ENCODE measurements around the gene ARMC8. TPM values are rescaled to one million over a fixed set of nuclear protein-coding genes. Genes with fewer than 3 reads are reported as not detected.

ARMC8 gene
- total RNA-seq, 1 experiment from 2014 or later: 52.6 TPM

GRCh38 chr3:138222942-138223287 is 35.8 kb downstream of the ARMC8 start:
- no peak overlapping the region for H3K4me3 Mint-ChIP-seq (ENCODE audit: unreplicated experiment)
- no peaks in the 10 kb centered on the region for H3K36me3 ChIP-seq (ENCODE audit: control insufficient read depth, insufficient read depth, low read length)
- H3K36me3 Mint-ChIP-seq (ENCODE audit: insufficient read depth, unreplicated experiment): peaks cover 41% of the 10 kb centered on the region
- no peaks in the 10 kb centered on the region for H3K9me3 Mint-ChIP-seq (ENCODE audit: unreplicated experiment)
- POLR2A ChIA-PET: interaction anchor here (0.6 kb wide), 1 partner anchor 29 kb away, joined by 5 read pairs; no protein-coding TSS in a partner anchor
- no peaks in the 10 kb centered on the region for H3K27me3 Mint-ChIP-seq (ENCODE audit: insufficient read depth, unreplicated experiment)
- TF ChIP-seq CTCF (IDR thresholded peaks at IDR 0.05; ENCODE audit: insufficient read depth in 1 of 2, low read depth in 1 of 2, low read length in 1 of 2, severe bottlenecking in 1 of 2, unreplicated experiment in 1 of 2): no peak
- intact Hi-C loops (cut with micrococcal nuclease; ENCODE audit: unreplicated experiment): no loop called here
- CTCF ChIA-PET: no interaction called here
- H3K4me1 ChIP-seq: peaks cover 6% of the 10 kb centered on the region; the same call in 1 of the 2 replicates
- no peak overlapping the region for H3K27ac Mint-ChIP-seq (ENCODE audit: unreplicated experiment)
- H3K9me3 ChIP-seq: no peaks in the 10 kb centered on the region
- no peak overlapping the region for H3K4me3 ChIP-seq (ENCODE audit: low read depth, low read length)
- no peak for DNase-seq
- no peaks in the 10 kb centered on the region for H3K27me3 ChIP-seq (replicated peaks; ENCODE audit: control insufficient read depth, insufficient read depth, low read length)
- peaks cover 12% of the 10 kb centered on the region for H3K4me1 Mint-ChIP-seq (ENCODE audit: low read depth, unreplicated experiment)
- no TSS peak for BruUV-seq (replicated peaks)

- intact Hi-C loops (cut with micrococcal nuclease; ENCODE audit: unreplicated experiment): no loop called here
- Mint-ChIP-seq H3K9me3 (ENCODE audit: unreplicated experiment) (no peaks in the 10 kb centered on the region), H3K4me3 (ENCODE audit: unreplicated experiment) (no peak overlapping the region), H3K27me3 (ENCODE audit: insufficient read depth, unreplicated experiment) (no peaks in the 10 kb centered on the region), H3K27ac (ENCODE audit: unreplicated experiment) (no peak overlapping the region), H3K4me1 (ENCODE audit: low read depth, unreplicated experiment) (no peaks in the 10 kb centered on the region), H3K36me3 (ENCODE audit: insufficient read depth, unreplicated experiment) (peaks cover 52% of the 10 kb centered on the region)
- no peak for TF ChIP-seq CTCF (IDR thresholded peaks at IDR 0.05; ENCODE audit: insufficient read depth in 1 of 2, low read depth in 1 of 2, low read length in 1 of 2, severe bottlenecking in 1 of 2, unreplicated experiment in 1 of 2)
- ChIA-PET CTCF (no interaction called here), POLR2A (no interaction called here)
- no peak for DNase-seq
- Histone ChIP-seq H3K9me3 (no peaks in the 10 kb centered on the region), H3K4me3 (ENCODE audit: low read depth, low read length) (no peak overlapping the region), H3K4me1 (no peaks in the 10 kb centered on the region), H3K36me3 (ENCODE audit: control insufficient read depth, insufficient read depth, low read length) (no peaks in the 10 kb centered on the region), H3K27me3 (replicated peaks; ENCODE audit: control insufficient read depth, insufficient read depth, low read length) (no peaks in the 10 kb centered on the region)
- no TSS peak for BruUV-seq (replicated peaks)
These were observed 40.5 kb downstream of the ARMC8 start for GRCh38 chr3:138227650-138228049.

GRCh38 chr3:138230525-138230924 is 43.4 kb downstream of the ARMC8 start:
- intact Hi-C loops (cut with micrococcal nuclease; ENCODE audit: unreplicated experiment): no loop called here
- H3K4me1 ChIP-seq: no peaks in the 10 kb centered on the region
- no peaks in the 10 kb centered on the region for H3K36me3 ChIP-seq (ENCODE audit: control insufficient read depth, insufficient read depth, low read length)
- Mint-ChIP-seq H3K27me3 (ENCODE audit: insufficient read depth, unreplicated experiment) (no peaks in the 10 kb centered on the region), H3K9me3 (ENCODE audit: unreplicated experiment) (no peaks in the 10 kb centered on the region), H3K36me3 (ENCODE audit: insufficient read depth, unreplicated experiment) (peaks cover 26% of the 10 kb centered on the region), H3K4me3 (ENCODE audit: unreplicated experiment) (no peak overlapping the region), H3K27ac (ENCODE audit: unreplicated experiment) (no peak overlapping the region), H3K4me1 (ENCODE audit: low read depth, unreplicated experiment) (no peaks in the 10 kb centered on the region)
- DNase-seq: no peak
- ChIA-PET POLR2A (no interaction called here), CTCF (no interaction called here)
- no peak for TF ChIP-seq CTCF (IDR thresholded peaks at IDR 0.05; ENCODE audit: insufficient read depth in 1 of 2, low read depth in 1 of 2, low read length in 1 of 2, severe bottlenecking in 1 of 2, unreplicated experiment in 1 of 2)
- BruUV-seq (replicated peaks): no TSS peak
- no peaks in the 10 kb centered on the region for H3K27me3 ChIP-seq (replicated peaks; ENCODE audit: control insufficient read depth, insufficient read depth, low read length)
- H3K9me3 ChIP-seq: no peaks in the 10 kb centered on the region
- H3K4me3 ChIP-seq (ENCODE audit: low read depth, low read length): no peak overlapping the region

Measured in Caco-2 (cell line).